Tibial artery (tissue), 4 donors: ENCODE measurements around the gene ATN1.
A peak's percentile ranks its signal among the peaks of the same experiment; 100 is the strongest.

ENCODE experiments used
- DNase-seq, 2 donors: peaks; one replicate each; pipeline ENCODE4 v3.0.0-alpha.2; 2019
- H3K27ac ChIP-seq, 2 donors: fragments of 200-600 bp; sonication (generic) in 1 of 2; 1 replicate in 1 of 2; 2 replicates in 1 of 2; pipeline ENCODE4 v1.5.1; 2018 to 2019; ENCODE audit warnings: mild to moderate bottlenecking in 1 of 2
- H3K27me3 ChIP-seq, 2 donors: fragments of 200-600 bp; sonication (generic) in 1 of 2; one replicate each; pipeline versions ENCODE4 v1.5.1 to v1.6.0; 2016 to 2019
- H3K36me3 ChIP-seq, 3 donors: fragments of 200-600 bp; sonication (generic) in 2 of 3; one replicate each; pipeline ENCODE4 v1.5.1; 2016 to 2019; ENCODE audit warnings: mild to moderate bottlenecking in 2 of 3
- H3K4me1 ChIP-seq, 4 donors: fragments of 200-600 bp; sonication (generic) in 2 of 4; 1 replicate in 3 of 4; 2 replicates in 1 of 4; pipeline ENCODE4 v1.5.1; 2016 to 2019
- H3K4me3 ChIP-seq, 2 donors: fragments of 200-600 bp; sonication (generic) in 1 of 2; 1 replicate in 1 of 2; 2 replicates in 1 of 2; pipeline ENCODE4 v1.5.1; 2018 to 2019; ENCODE audit warnings: mild to moderate bottlenecking in 2 of 2
- H3K9me3 ChIP-seq, 3 donors: fragments of 200-600 bp; sonication (generic) in 1 of 3; one replicate each; pipeline ENCODE4 v1.5.1; 2016 to 2019
- intact Hi-C: fragments of 100-400 bp; cut with DNase I; formaldehyde crosslinking; loops from one replicate; pipeline ENCODE4 v1.15.0; 2023; ENCODE audit warnings: low total_unique reads
- TF ChIP-seq, protein P1 (sequence below), 2 experiments: fragments of 200-600 bp in 1 of 2; fragments of 450-650 bp in 1 of 2; IDR thresholded peaks; one replicate each; pipeline ENCODE4 v1.5.1; 2017 to 2019; ENCODE audit warnings: antibody characterized with exemption in 2 of 2, mild to moderate bottlenecking in 1 of 2, moderate library complexity in 1 of 2

Gene ATN1

DNA sequence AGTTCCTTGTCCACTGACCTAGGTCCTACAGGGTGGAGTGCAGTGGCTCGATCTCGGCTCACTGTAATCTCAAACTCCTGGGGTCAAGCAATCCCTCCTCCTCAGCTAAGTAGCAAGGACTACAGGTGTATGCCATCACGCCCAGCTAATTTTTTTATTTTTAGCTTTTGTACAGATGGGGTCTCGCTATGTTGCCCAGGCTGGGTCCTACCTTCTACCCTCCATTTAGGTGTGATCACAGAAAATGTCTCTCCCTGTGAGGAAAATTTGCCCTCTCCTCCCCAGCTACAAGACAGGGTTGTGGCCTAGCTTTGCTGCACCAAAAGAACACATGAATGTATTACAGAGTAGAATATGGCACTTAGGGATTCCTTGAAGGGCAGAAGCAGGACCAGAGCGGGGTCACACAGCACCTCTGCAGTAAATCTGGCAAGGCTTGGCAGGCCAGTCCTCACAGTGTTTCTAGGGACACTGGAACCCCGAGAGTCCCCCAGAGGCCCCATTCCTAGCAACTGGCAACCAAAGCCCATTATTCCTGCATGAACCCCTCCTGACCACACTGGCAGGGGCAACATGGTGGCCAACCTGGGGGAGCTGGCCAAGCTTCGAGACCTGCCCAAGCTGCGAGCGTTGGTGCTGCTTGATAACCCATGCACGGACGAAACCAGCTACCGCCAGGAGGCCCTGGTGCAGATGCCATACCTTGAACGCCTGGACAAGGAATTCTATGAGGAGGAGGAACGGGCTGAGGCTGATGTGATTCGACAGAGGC lies 15.4 kb upstream of the ATN1 start:
- H3K9me3 ChIP-seq, result no peaks in the 10 kb centered on the region
- H3K36me3 ChIP-seq, result peaks cover 0 to 20% (median 13%) of the 10 kb centered on the region in 3 donors
- peak overlapping the region in 1 of 2 donors; percentile 96 for H3K27ac ChIP-seq
- TF ChIP-seq, protein P1, sequence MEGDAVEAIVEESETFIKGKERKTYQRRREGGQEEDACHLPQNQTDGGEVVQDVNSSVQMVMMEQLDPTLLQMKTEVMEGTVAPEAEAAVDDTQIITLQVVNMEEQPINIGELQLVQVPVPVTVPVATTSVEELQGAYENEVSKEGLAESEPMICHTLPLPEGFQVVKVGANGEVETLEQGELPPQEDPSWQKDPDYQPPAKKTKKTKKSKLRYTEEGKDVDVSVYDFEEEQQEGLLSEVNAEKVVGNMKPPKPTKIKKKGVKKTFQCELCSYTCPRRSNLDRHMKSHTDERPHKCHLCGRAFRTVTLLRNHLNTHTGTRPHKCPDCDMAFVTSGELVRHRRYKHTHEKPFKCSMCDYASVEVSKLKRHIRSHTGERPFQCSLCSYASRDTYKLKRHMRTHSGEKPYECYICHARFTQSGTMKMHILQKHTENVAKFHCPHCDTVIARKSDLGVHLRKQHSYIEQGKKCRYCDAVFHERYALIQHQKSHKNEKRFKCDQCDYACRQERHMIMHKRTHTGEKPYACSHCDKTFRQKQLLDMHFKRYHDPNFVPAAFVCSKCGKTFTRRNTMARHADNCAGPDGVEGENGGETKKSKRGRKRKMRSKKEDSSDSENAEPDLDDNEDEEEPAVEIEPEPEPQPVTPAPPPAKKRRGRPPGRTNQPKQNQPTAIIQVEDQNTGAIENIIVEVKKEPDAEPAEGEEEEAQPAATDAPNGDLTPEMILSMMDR (IDR thresholded peaks at IDR 0.05), result no peak
- DNase-seq, result peak in 1 of 2 donors; percentile 65
- no peaks in the 10 kb centered on the region for H3K27me3 ChIP-seq
- no peak overlapping the region for H3K4me3 ChIP-seq
- intact Hi-C loops, result no loop called here
- H3K4me1 ChIP-seq, result peaks cover 0 to 19% (median 16%) of the 10 kb centered on the region in 4 donors

DNA sequence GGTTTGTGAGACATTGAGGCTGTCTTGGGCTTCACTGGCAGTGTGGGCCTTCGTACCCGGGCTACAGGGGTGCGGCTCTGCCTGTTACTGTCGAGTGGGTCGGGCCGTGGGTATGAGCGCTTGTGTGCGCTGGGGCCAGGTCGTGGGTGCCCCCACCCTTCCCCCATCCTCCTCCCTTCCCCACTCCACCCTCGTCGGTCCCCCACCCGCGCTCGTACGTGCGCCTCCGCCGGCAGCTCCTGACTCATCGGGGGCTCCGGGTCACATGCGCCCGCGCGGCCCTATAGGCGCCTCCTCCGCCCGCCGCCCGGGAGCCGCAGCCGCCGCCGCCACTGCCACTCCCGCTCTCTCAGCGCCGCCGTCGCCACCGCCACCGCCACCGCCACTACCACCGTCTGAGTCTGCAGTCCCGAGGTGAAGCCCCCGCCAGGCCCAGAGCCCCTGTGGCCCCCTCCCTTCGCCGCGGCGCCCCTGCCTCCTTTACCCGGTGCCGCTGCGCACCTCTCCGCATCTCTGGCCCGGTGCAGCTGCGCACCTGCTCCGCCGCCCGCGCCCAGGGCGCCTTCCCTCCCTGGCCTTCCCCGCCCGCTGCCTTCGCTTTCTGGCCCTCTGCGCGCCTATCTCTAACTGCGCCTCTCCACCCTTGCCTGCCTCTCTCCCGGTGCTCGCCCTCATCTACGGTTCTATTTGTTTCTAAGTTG lies 13.4 kb upstream of the ATN1 start, which contains the start of gene ENO2:
TSS of gene ENO2 (plus strand) at position 335 of the 701 bp plus-strand sequence. CDS start 1,253 bp downstream, outside the sequence.
- Histone ChIP-seq H3K36me3 (peaks cover 0 to 34% (median 15%) of the 10 kb centered on the region in 3 donors), H3K27me3 (no peaks in the 10 kb centered on the region), H3K9me3 (no peaks in the 10 kb centered on the region), H3K4me3 (peak within 1 kb of the TSS; percentile 68 to 72), H3K4me1 (peaks cover 0 to 19% (median 16%) of the 10 kb centered on the region in 4 donors), H3K27ac (peak within 1 kb of the TSS; percentile 96 to 97)
- peak; percentile 81 to 93 for DNase-seq
- TF ChIP-seq, protein P1 (IDR thresholded peaks at IDR 0.05), result no peak
- intact Hi-C loops, result no loop called here

DNA sequence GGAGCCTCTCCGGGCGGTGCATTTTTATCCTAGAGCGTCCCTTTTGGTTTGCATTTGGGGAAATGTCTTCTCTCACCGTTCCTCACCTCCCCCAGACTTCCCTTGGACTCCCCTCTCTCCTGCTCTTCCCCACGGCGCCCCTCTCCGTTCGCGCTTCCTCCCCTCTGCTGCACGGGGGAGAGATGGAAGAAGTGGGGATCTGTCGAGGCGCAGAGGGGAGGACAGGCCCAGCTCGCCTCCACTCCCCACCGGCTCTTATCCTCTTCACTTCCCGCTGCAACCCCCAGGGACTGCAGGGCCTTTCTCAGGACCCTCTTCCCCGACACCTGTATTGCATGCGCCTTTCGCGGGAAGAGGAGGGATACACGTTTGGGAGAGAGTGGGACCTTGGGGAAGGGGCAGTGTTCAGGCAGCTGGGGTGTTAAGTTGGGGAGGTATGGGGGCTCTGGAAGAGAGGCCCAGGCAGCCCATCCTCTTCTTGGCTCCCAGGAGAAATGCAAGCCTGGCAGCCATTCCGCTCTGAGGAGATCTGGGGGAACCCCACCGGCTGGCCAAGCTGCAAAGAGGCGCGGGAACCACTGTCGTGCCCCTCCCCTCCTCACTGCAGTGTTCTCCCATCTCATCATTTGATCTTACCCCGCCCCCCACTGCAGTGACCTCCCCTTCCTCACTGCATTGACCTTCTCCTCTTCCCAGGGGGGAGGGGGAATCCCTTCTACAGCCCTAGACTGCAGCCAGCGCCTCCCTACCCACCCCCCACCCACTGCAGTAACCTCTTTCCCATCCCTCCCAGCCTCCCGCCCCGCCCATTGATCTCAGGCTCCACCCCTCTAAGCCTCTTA lies 12.6 kb upstream of the ATN1 start:
- Histone ChIP-seq H3K4me3 (peak overlapping the region; percentile 68 to 72), H3K4me1 (peaks cover 0 to 19% (median 16%) of the 10 kb centered on the region in 4 donors), H3K27me3 (no peaks in the 10 kb centered on the region), H3K36me3 (peaks cover 0 to 40% (median 15%) of the 10 kb centered on the region in 3 donors), H3K27ac (peak overlapping the region; percentile 96 to 97), H3K9me3 (no peaks in the 10 kb centered on the region)
- DNase-seq, result peak in 1 of 2 donors; percentile 82
- intact Hi-C loops, result no loop called here
- TF ChIP-seq, protein P1 (IDR thresholded peaks at IDR 0.05), result no peak

DNA sequence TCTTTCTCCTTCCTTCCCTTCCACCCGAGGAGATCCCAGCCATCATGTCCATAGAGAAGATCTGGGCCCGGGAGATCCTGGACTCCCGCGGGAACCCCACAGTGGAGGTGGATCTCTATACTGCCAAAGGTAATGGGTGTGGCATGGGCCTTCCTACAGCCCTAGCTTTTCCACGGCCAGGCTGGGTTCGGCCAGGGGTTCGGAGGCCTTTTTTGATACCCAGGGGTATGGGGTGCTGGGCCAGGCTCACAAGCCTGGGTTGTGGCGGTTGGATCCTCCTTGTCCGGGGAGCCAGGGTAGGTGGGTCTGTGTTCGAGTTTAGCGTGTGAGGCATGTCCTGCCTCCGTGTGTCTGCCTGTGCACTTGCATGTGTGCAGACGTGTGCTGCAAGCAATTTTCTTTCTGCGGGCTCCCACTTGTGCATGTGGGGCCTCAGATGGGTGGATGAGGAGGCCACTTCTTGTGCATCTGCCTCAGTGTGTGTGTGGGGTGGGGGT lies 11.9 kb upstream of the ATN1 start:
- TF ChIP-seq, protein P1 (IDR thresholded peaks at IDR 0.05), result no peak
- H3K4me3 ChIP-seq, result peak overlapping the region; percentile 68 to 72
- peaks cover 0 to 19% (median 16%) of the 10 kb centered on the region in 4 donors for H3K4me1 ChIP-seq
- no peaks in the 10 kb centered on the region for H3K27me3 ChIP-seq
- H3K36me3 ChIP-seq, result peaks cover 0 to 44% (median 15%) of the 10 kb centered on the region in 3 donors
- intact Hi-C loops, result no loop called here
- no peak for DNase-seq
- H3K9me3 ChIP-seq, result no peaks in the 10 kb centered on the region
- H3K27ac ChIP-seq, result peak overlapping the region; percentile 96 to 97
